Neural progenitor cell (in vitro differentiated cells): Measurements from ENCODE around the gene ATL1.

Experiments
- CTCF ChIP-seq: fragments of 200-600 bp; sonication (generic); IDR thresholded peaks from 2 replicates; pipeline ENCODE4 v1.5.1; 2017; ENCODE audit warnings: antibody characterized with exemption, mild to moderate bottlenecking
- EZH2 ChIP-seq: fragments of 200-600 bp; sonication (generic); IDR thresholded peaks from 2 replicates; pipeline ENCODE4 v1.6.1; 2017; ENCODE audit warnings: antibody characterized with exemption, mild to moderate bottlenecking, moderate library complexity
- EZH2phosphoT487 ChIP-seq: fragments of 200-600 bp; sonication (generic); IDR thresholded peaks from 2 replicates; pipeline ENCODE4 v1.6.1; 2017; ENCODE audit warnings: antibody characterized with exemption

- TF ChIP-seq CTCF = no peak
- TF ChIP-seq EZH2 = no peak
- TF ChIP-seq EZH2phosphoT487 = no peak
Observed at GRCh38 chr14:50524731-50525515, 35.0 kb upstream of the ATL1 start.
